ENCODE results near the gene CCSER1. TPM values are rescaled to one million over a fixed set of nuclear protein-coding genes. Genes with fewer than 3 reads are reported as not detected.

CCSER1 gene
- total and polyA plus RNA-seq, 7 donors: 0.06 to 2.5 (median 0.30) TPM

- WGBS, 3 donors: 15 to 27% (median 25%) methylated on average over 2 of the region's 2 CpGs
- Histone ChIP-seq H3K27me3 (ENCODE audit: insufficient read depth in 3 of 3, low read length in 2 of 3) (no peaks in the 10 kb centered on the region), H3K4me3 (no peak overlapping the region), H3K27ac (no peak overlapping the region), H3K36me3 (ENCODE audit: insufficient read depth in 1 of 2, low read depth in 1 of 2) (no peaks in the 10 kb centered on the region), H3K9me3 (no peaks in the 10 kb centered on the region), H3K4me1 (no peaks in the 10 kb centered on the region)
- TF ChIP-seq CTCF (IDR thresholded peaks at IDR 0.05): no peak
- ATAC-seq: no peak
- intact Hi-C loops (cut with DNase I): no loop called here
- no peak for DNase-seq
Measured at GRCh38 chr4:91064157-91064853, 937.1 kb downstream of the CCSER1 start.

- Histone ChIP-seq H3K27me3 (ENCODE audit: insufficient read depth in 3 of 3, low read length in 2 of 3) (no peaks in the 10 kb centered on the region), H3K9me3 (no peaks in the 10 kb centered on the region), H3K4me1 (no peaks in the 10 kb centered on the region), H3K27ac (no peak overlapping the region), H3K36me3 (ENCODE audit: insufficient read depth in 1 of 2, low read depth in 1 of 2) (no peaks in the 10 kb centered on the region), H3K4me3 (no peak overlapping the region)
- 95 to 100% (median 96%) methylated on average over 2 of the region's 2 CpGs for WGBS, 3 donors
- ATAC-seq: no peak
- TF ChIP-seq CTCF (IDR thresholded peaks at IDR 0.05): no peak
- intact Hi-C loops (cut with DNase I): no loop called here
- no peak for DNase-seq
Measured at GRCh38 chr4:91065117-91065516, 937.9 kb downstream of the CCSER1 start.

GRCh38 chr4:91070736-91071135, 943.5 kb downstream of the CCSER1 start:
- Histone ChIP-seq H3K27me3 (ENCODE audit: insufficient read depth in 3 of 3, low read length in 2 of 3) (no peaks in the 10 kb centered on the region), H3K4me3 (no peak overlapping the region), H3K27ac (no peak overlapping the region), H3K9me3 (no peaks in the 10 kb centered on the region), H3K36me3 (ENCODE audit: insufficient read depth in 1 of 2, low read depth in 1 of 2) (no peaks in the 10 kb centered on the region), H3K4me1 (no peaks in the 10 kb centered on the region)
- intact Hi-C loops (cut with DNase I): no loop called here
- TF ChIP-seq CTCF (IDR thresholded peaks at IDR 0.05): no peak
- DNase-seq: no peak
- 95 to 97% (median 97%) methylated on average over 3 of the region's 3 CpGs for WGBS, 3 donors
- ATAC-seq: no peak

- Histone ChIP-seq H3K36me3 (ENCODE audit: insufficient read depth in 1 of 2, low read depth in 1 of 2) (no peaks in the 10 kb centered on the region), H3K4me1 (no peaks in the 10 kb centered on the region), H3K27me3 (ENCODE audit: insufficient read depth in 3 of 3, low read length in 2 of 3) (no peaks in the 10 kb centered on the region), H3K27ac (no peak overlapping the region), H3K9me3 (no peaks in the 10 kb centered on the region), H3K4me3 (no peak overlapping the region)
- ATAC-seq (no peak), DNase-seq (no peak)
- TF ChIP-seq CTCF (IDR thresholded peaks at IDR 0.05): no peak
- intact Hi-C loops (cut with DNase I): no loop called here
Measured at GRCh38 chr4:91076147-91076546, 949.0 kb downstream of the CCSER1 start.

- WGBS, 3 donors: 72 to 82% (median 80%) methylated on average over 2 of the region's 2 CpGs
- ATAC-seq (no peak), DNase-seq (no peak)
- TF ChIP-seq CTCF (IDR thresholded peaks at IDR 0.05): no peak
- intact Hi-C loops (cut with DNase I): no loop called here
- Histone ChIP-seq H3K36me3 (ENCODE audit: insufficient read depth in 1 of 2, low read depth in 1 of 2) (no peaks in the 10 kb centered on the region), H3K27me3 (ENCODE audit: insufficient read depth in 3 of 3, low read length in 2 of 3) (no peaks in the 10 kb centered on the region), H3K4me3 (no peak overlapping the region), H3K4me1 (no peaks in the 10 kb centered on the region), H3K9me3 (no peaks in the 10 kb centered on the region), H3K27ac (no peak overlapping the region)
Measured at GRCh38 chr4:91085961-91086360, 958.8 kb downstream of the CCSER1 start.
